ENCODE results near the gene CITED2.
A peak's percentile ranks its signal among the peaks of the same experiment; 100 is the strongest.

The CITED2 gene

GRCh38 chr6:139370999-139371345, 3.5 kb downstream of the CITED2 start:
- peaks cover 24% of the 10 kb centered on the region for H3K79me2 ChIP-seq (ENCODE audit: control insufficient read depth, insufficient read depth, low read length)
- no peak overlapping the region for H3K4me2 ChIP-seq (ENCODE audit: low read length)
- no peak overlapping the region for H2BK5ac ChIP-seq (ENCODE audit: low read length)
- H3K27me3 ChIP-seq (ENCODE audit: insufficient read depth, low read length, poor library complexity): no peaks in the 10 kb centered on the region
- no peak overlapping the region for H4K8ac ChIP-seq (ENCODE audit: low read depth, low read length)
- no peak overlapping the region for H3K23ac ChIP-seq (ENCODE audit: low read length)
- H3K4me1 ChIP-seq (ENCODE audit: control insufficient read depth, low read depth, low read length): peaks cover 9% of the 10 kb centered on the region
- H2BK120ac ChIP-seq (ENCODE audit: low read depth, low read length): no peak overlapping the region
- H4K5ac ChIP-seq (ENCODE audit: low read length): no peak overlapping the region
- H3K36me3 ChIP-seq (ENCODE audit: control insufficient read depth, insufficient read depth, low read length): peaks cover 4% of the 10 kb centered on the region
- no peak overlapping the region for H3K27ac ChIP-seq (ENCODE audit: low read depth, low read length)
- no peak overlapping the region for H2BK15ac ChIP-seq (replicated peaks; ENCODE audit: low read depth)
- WGBS (ENCODE audit: extremely low coverage, insufficient coverage, low lambda C conversion rate): no CpG with 5 or more reads among the region's 3 CpGs
- H3K4me3 ChIP-seq (ENCODE audit: low read length): no peak overlapping the region
- no peak overlapping the region for H2AK5ac ChIP-seq (ENCODE audit: low read length)
- H3K18ac ChIP-seq (ENCODE audit: low read length): no peak overlapping the region
- no peak overlapping the region for H3K56ac ChIP-seq (ENCODE audit: low read length)
- no peaks in the 10 kb centered on the region for H3K79me1 ChIP-seq (ENCODE audit: low read length)
- H3K4ac ChIP-seq (ENCODE audit: low read depth, low read length): no peak overlapping the region
- H3K9ac ChIP-seq (ENCODE audit: low read length): no peak overlapping the region
- DNase-seq: no peak

GRCh38 chr6:139370283-139370998, 4.0 kb downstream of the CITED2 start:
- DNase-seq: peak; percentile 50
- peak overlapping the region; percentile 56 for H3K27ac ChIP-seq (ENCODE audit: low read depth, low read length)

GRCh38 chr6:139369568-139370282, 4.7 kb downstream of the CITED2 start:
- no CpG with 5 or more reads among the region's 9 CpGs for WGBS (ENCODE audit: extremely low coverage, insufficient coverage, low lambda C conversion rate)
- H3K27me3 ChIP-seq (ENCODE audit: insufficient read depth, low read length, poor library complexity): no peaks in the 10 kb centered on the region
- peaks cover 9% of the 10 kb centered on the region for H3K4me1 ChIP-seq (ENCODE audit: control insufficient read depth, low read depth, low read length)
- no peak overlapping the region for H2BK5ac ChIP-seq (ENCODE audit: low read length)
- no peak overlapping the region for H3K9ac ChIP-seq (ENCODE audit: low read length)
- H2BK120ac ChIP-seq (ENCODE audit: low read depth, low read length): no peak overlapping the region
- no peak overlapping the region for H2AK5ac ChIP-seq (ENCODE audit: low read length)
- H3K4me3 ChIP-seq (ENCODE audit: low read length): no peak overlapping the region
- H3K27ac ChIP-seq (ENCODE audit: low read depth, low read length): peak overlapping the region; percentile 56
- no peak overlapping the region for H3K4ac ChIP-seq (ENCODE audit: low read depth, low read length)
- H2BK15ac ChIP-seq (replicated peaks; ENCODE audit: low read depth): no peak overlapping the region
- H4K5ac ChIP-seq (ENCODE audit: low read length): no peak overlapping the region
- no peak overlapping the region for H4K8ac ChIP-seq (ENCODE audit: low read depth, low read length)
- H3K36me3 ChIP-seq (ENCODE audit: control insufficient read depth, insufficient read depth, low read length): peaks cover 4% of the 10 kb centered on the region
- no peak overlapping the region for H3K56ac ChIP-seq (ENCODE audit: low read length)
- H3K23ac ChIP-seq (ENCODE audit: low read length): no peak overlapping the region
- peaks cover 24% of the 10 kb centered on the region for H3K79me2 ChIP-seq (ENCODE audit: control insufficient read depth, insufficient read depth, low read length)
- peak overlapping the region; percentile 42 for H3K18ac ChIP-seq (ENCODE audit: low read length)
- H3K4me2 ChIP-seq (ENCODE audit: low read length): no peak overlapping the region
- H3K79me1 ChIP-seq (ENCODE audit: low read length): no peaks in the 10 kb centered on the region
- DNase-seq: peak; percentile 75

More at GRCh38 chr6:139370283-139370998, 4.0 kb downstream of the CITED2 start:
- no peak overlapping the region for H3K9ac ChIP-seq (ENCODE audit: low read length)
- H2BK120ac ChIP-seq (ENCODE audit: low read depth, low read length): no peak overlapping the region
- no CpG with 5 or more reads among the region's 5 CpGs for whole genome bisulfite sequencing (ENCODE audit: extremely low coverage, insufficient coverage, low lambda C conversion rate)
- H3K4me2 ChIP-seq (ENCODE audit: low read length): no peak overlapping the region
- no peak overlapping the region for H3K23ac ChIP-seq (ENCODE audit: low read length)
- H2AK5ac ChIP-seq (ENCODE audit: low read length): no peak overlapping the region
- no peak overlapping the region for H3K56ac ChIP-seq (ENCODE audit: low read length)
- H3K4me1 ChIP-seq (ENCODE audit: control insufficient read depth, low read depth, low read length): peaks cover 9% of the 10 kb centered on the region
- peaks cover 4% of the 10 kb centered on the region for H3K36me3 ChIP-seq (ENCODE audit: control insufficient read depth, insufficient read depth, low read length)
- peak overlapping the region; percentile 1 for H3K4ac ChIP-seq (ENCODE audit: low read depth, low read length)
- no peak overlapping the region for H4K8ac ChIP-seq (ENCODE audit: low read depth, low read length)
- no peak overlapping the region for H4K5ac ChIP-seq (ENCODE audit: low read length)
- no peaks in the 10 kb centered on the region for H3K79me1 ChIP-seq (ENCODE audit: low read length)
- H3K18ac ChIP-seq (ENCODE audit: low read length): peak overlapping the region; percentile 25
- no peaks in the 10 kb centered on the region for H3K27me3 ChIP-seq (ENCODE audit: insufficient read depth, low read length, poor library complexity)
- H2BK15ac ChIP-seq (replicated peaks; ENCODE audit: low read depth): no peak overlapping the region
- no peak overlapping the region for H3K4me3 ChIP-seq (ENCODE audit: low read length)
- H3K79me2 ChIP-seq (ENCODE audit: control insufficient read depth, insufficient read depth, low read length): peaks cover 24% of the 10 kb centered on the region
- H2BK5ac ChIP-seq (ENCODE audit: low read length): no peak overlapping the region

DNA sequence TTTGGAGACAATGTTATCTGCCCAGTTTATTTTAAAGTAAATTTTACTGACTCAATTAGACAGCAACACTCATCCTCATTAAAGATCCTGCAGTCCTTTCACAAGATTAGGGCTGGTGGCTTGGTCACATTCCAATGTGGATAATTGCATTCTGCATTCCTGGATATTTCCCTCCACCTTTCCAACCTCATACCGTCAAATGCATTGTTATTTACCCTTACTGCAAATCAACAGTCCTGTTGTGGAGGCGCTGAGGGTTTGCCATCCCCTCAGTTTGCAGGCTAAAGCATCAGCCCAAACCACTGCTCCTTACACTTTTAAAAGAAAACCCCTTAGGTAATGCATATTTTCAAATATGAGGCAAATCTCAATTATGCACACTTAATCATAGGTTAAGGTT, 5.4 kb downstream of the CITED2 start:
- H3K4me1 ChIP-seq (ENCODE audit: control insufficient read depth, low read depth, low read length): peaks cover 9% of the 10 kb centered on the region
- no peaks in the 10 kb centered on the region for H3K79me1 ChIP-seq (ENCODE audit: low read length)
- H3K23ac ChIP-seq (ENCODE audit: low read length): no peak overlapping the region
- H3K79me2 ChIP-seq (ENCODE audit: control insufficient read depth, insufficient read depth, low read length): peaks cover 21% of the 10 kb centered on the region
- WGBS (ENCODE audit: extremely low coverage, insufficient coverage, low lambda C conversion rate): no CpG with 5 or more reads among the region's 2 CpGs
- H4K8ac ChIP-seq (ENCODE audit: low read depth, low read length): no peak overlapping the region
- no peak overlapping the region for H3K4me3 ChIP-seq (ENCODE audit: low read length)
- H2BK120ac ChIP-seq (ENCODE audit: low read depth, low read length): peak overlapping the region; percentile 51
- H3K18ac ChIP-seq (ENCODE audit: low read length): peak overlapping the region; percentile 95
- H3K27ac ChIP-seq (ENCODE audit: low read depth, low read length): peak overlapping the region; percentile 95
- peak overlapping the region; percentile 45 for H2BK15ac ChIP-seq (replicated peaks; ENCODE audit: low read depth)
- H3K9ac ChIP-seq (ENCODE audit: low read length): no peak overlapping the region
- H3K56ac ChIP-seq (ENCODE audit: low read length): peak overlapping the region; percentile 37
- DNase-seq: peak; percentile 96
- peak overlapping the region; percentile 7 for H2BK5ac ChIP-seq (ENCODE audit: low read length)
- no peak overlapping the region for H2AK5ac ChIP-seq (ENCODE audit: low read length)
- H3K4me2 ChIP-seq (ENCODE audit: low read length): no peak overlapping the region
- no peak overlapping the region for H4K5ac ChIP-seq (ENCODE audit: low read length)
- H3K27me3 ChIP-seq (ENCODE audit: insufficient read depth, low read length, poor library complexity): no peaks in the 10 kb centered on the region
- no peak overlapping the region for H3K4ac ChIP-seq (ENCODE audit: low read depth, low read length)
- peaks cover 4% of the 10 kb centered on the region for H3K36me3 ChIP-seq (ENCODE audit: control insufficient read depth, insufficient read depth, low read length)

DNA sequence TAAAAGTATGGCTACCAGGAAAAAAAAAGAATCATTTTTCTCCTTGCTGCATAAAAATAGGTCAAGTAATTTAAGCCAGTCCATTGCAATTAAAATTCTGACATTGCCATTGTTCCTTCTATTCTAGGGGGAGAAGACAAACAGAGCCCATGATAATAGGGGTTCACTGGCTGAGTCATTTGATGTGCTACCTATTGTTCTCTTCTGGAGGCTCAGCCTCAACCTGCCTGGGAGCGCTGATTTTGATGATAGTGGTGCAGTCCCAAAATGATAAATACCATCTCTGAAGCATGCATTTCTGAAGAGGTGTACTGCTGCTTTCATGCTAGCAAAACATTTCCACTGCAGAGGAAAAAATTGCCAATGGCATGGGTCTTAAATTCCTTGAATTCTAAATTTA, 5.8 kb downstream of the CITED2 start:
- Histone ChIP-seq H3K9ac (ENCODE audit: low read length) (no peak overlapping the region), H3K4me3 (ENCODE audit: low read length) (no peak overlapping the region), H3K27ac (ENCODE audit: low read depth, low read length) (peak overlapping the region; percentile 95), H2BK15ac (replicated peaks; ENCODE audit: low read depth) (no peak overlapping the region), H3K56ac (ENCODE audit: low read length) (peak overlapping the region; percentile 67), H4K5ac (ENCODE audit: low read length) (no peak overlapping the region), H2BK5ac (ENCODE audit: low read length) (peak overlapping the region; percentile 51), H2AK5ac (ENCODE audit: low read length) (no peak overlapping the region), H3K79me2 (ENCODE audit: control insufficient read depth, insufficient read depth, low read length) (peaks cover 17% of the 10 kb centered on the region), H2BK120ac (ENCODE audit: low read depth, low read length) (peak overlapping the region; percentile 51), H3K4me1 (ENCODE audit: control insufficient read depth, low read depth, low read length) (peaks cover 9% of the 10 kb centered on the region), H3K4ac (ENCODE audit: low read depth, low read length) (peak overlapping the region; percentile 36), H3K27me3 (ENCODE audit: insufficient read depth, low read length, poor library complexity) (no peaks in the 10 kb centered on the region), H3K36me3 (ENCODE audit: control insufficient read depth, insufficient read depth, low read length) (peaks cover 4% of the 10 kb centered on the region), H3K4me2 (ENCODE audit: low read length) (no peak overlapping the region), H4K8ac (ENCODE audit: low read depth, low read length) (peak overlapping the region; percentile 84), H3K79me1 (ENCODE audit: low read length) (no peaks in the 10 kb centered on the region), H3K23ac (ENCODE audit: low read length) (no peak overlapping the region), H3K18ac (ENCODE audit: low read length) (peak overlapping the region; percentile 95)
- WGBS (ENCODE audit: extremely low coverage, insufficient coverage, low lambda C conversion rate): no CpG with 5 or more reads among the region's 1 CpG
- DNase-seq: peak; percentile 75

All from mesendoderm (in vitro differentiated cells).